Mesenchymal stem cell (in vitro differentiated cells and primary cell): ENCODE data around the gene TSR2.

Experiments used
- DNase-seq: peaks from one replicate; pipeline ENCODE4 v3.0.0-alpha.2; 2013
- H2AFZ ChIP-seq: one replicate; pipeline ENCODE4 v1.6.1; 2013; ENCODE audit warnings: low read depth, mild to moderate bottlenecking, control low read depth, inconsistent platforms, low read length, moderate library complexity
- H2AK5ac ChIP-seq: 2 replicates; pipeline ENCODE4 v1.6.1; 2013; ENCODE audit warnings: low read length, moderate library complexity, mild to moderate bottlenecking, inconsistent platforms; ENCODE audit not compliant: severe bottlenecking
- H2BK120ac ChIP-seq: one replicate; pipeline ENCODE4 v1.6.1; 2013; ENCODE audit warnings: low read depth, mild to moderate bottlenecking, inconsistent platforms, low read length, moderate library complexity
- H2BK12ac ChIP-seq, 2 experiments: one replicate each; pipeline ENCODE4 v1.6.1; 2013; ENCODE audit warnings: inconsistent platforms in 2 of 2, low read length in 2 of 2, mild to moderate bottlenecking in 2 of 2, moderate library complexity in 2 of 2, control low read depth in 1 of 2
- H2BK15ac ChIP-seq: one replicate; pipeline ENCODE4 v1.6.1; 2013; ENCODE audit warnings: mild to moderate bottlenecking, low read depth, inconsistent platforms; ENCODE audit not compliant: poor library complexity, severe bottlenecking
- H2BK5ac ChIP-seq: 2 replicates; pipeline ENCODE4 v1.6.1; 2013; ENCODE audit warnings: low read depth, mild to moderate bottlenecking, low read length, control low read depth, inconsistent platforms; ENCODE audit not compliant: poor library complexity, severe bottlenecking
- H3K14ac ChIP-seq, 2 experiments: one replicate each; pipeline ENCODE4 v1.6.1; 2013; ENCODE audit warnings: inconsistent platforms in 2 of 2, low read length in 2 of 2, control low read depth in 1 of 2, mild to moderate bottlenecking in 1 of 2, moderate library complexity in 1 of 2
- H3K18ac ChIP-seq, 2 experiments: one replicate each; pipeline ENCODE4 v1.6.1; 2013; ENCODE audit warnings: inconsistent platforms in 2 of 2, low read length in 2 of 2, control low read depth in 1 of 2, low read depth in 1 of 2, mild to moderate bottlenecking in 1 of 2
- H3K23ac ChIP-seq, 2 experiments: one replicate each; pipeline ENCODE4 v1.6.1; 2013; ENCODE audit warnings: inconsistent platforms in 2 of 2, low read length in 2 of 2, mild to moderate bottlenecking in 2 of 2, moderate library complexity in 2 of 2, control low read depth in 1 of 2
- H3K27ac ChIP-seq: 2 replicates; pipeline ENCODE4 v1.5.1; 2013; ENCODE audit warnings: mild to moderate bottlenecking, moderate library complexity, low read length, control low read depth, inconsistent platforms; ENCODE audit not compliant: poor library complexity, severe bottlenecking
- H3K27me3 ChIP-seq, 2 experiments: 2 replicates each; pipeline versions ENCODE4 v1.6.1 to v1.7.0; 2013; ENCODE audit warnings: low read length in 2 of 2, mild to moderate bottlenecking in 2 of 2, moderate library complexity in 2 of 2, control low read depth in 1 of 2, inconsistent platforms in 1 of 2; ENCODE audit not compliant: control insufficient read depth in 1 of 2, insufficient read depth in 1 of 2
- H3K36me3 ChIP-seq, 2 experiments: 2 replicates each; pipeline versions ENCODE4 v1.6.1 to v1.7.0; 2013; ENCODE audit warnings: low read length in 2 of 2, control low read depth in 1 of 2, inconsistent platforms in 1 of 2, low read depth in 1 of 2, mild to moderate bottlenecking in 1 of 2; ENCODE audit not compliant: insufficient read depth in 2 of 2, control insufficient read depth in 1 of 2
- H3K4ac ChIP-seq, 2 experiments: one replicate each; pipeline ENCODE4 v1.6.1; 2013; ENCODE audit warnings: inconsistent platforms in 2 of 2, low read length in 2 of 2, mild to moderate bottlenecking in 2 of 2, moderate library complexity in 2 of 2, control low read depth in 1 of 2, low read depth in 1 of 2
- H3K4me1 ChIP-seq: 2 replicates; pipeline ENCODE4 v1.6.1; 2013; ENCODE audit warnings: low read depth, low read length, control low read depth; ENCODE audit not compliant: control insufficient read depth, insufficient read depth
- H3K4me2 ChIP-seq: 2 replicates; pipeline ENCODE4 v1.6.1; 2013; ENCODE audit warnings: low read length, mild to moderate bottlenecking, inconsistent platforms; ENCODE audit not compliant: poor library complexity, severe bottlenecking
- H3K4me3 ChIP-seq, 2 experiments: 2 replicates each; pipeline versions ENCODE4 v1.5.1 to v1.7.0; 2013; ENCODE audit warnings: low read length in 2 of 2, mild to moderate bottlenecking in 2 of 2, control low read depth in 1 of 2, low read depth in 1 of 2; ENCODE audit not compliant: insufficient read depth in 1 of 2
- H3K79me1 ChIP-seq: replicated peaks from 2 replicates; pipeline ENCODE4 v1.6.1; 2013; ENCODE audit warnings: mild to moderate bottlenecking, control low read depth, low read length, inconsistent platforms; ENCODE audit not compliant: poor library complexity, severe bottlenecking
- H3K9ac ChIP-seq: 2 replicates; pipeline ENCODE4 v1.7.0; 2013; ENCODE audit warnings: mild to moderate bottlenecking, low read length, moderate library complexity
- H3K9me3 ChIP-seq: 2 replicates; pipeline ENCODE4 v1.7.0; 2013; ENCODE audit warnings: mild to moderate bottlenecking, low read length; ENCODE audit not compliant: control insufficient read depth
- H4K8ac ChIP-seq: one replicate; pipeline ENCODE4 v1.6.1; 2013; ENCODE audit warnings: inconsistent platforms, mild to moderate bottlenecking, low read length, moderate library complexity
- H4K91ac ChIP-seq: one replicate; pipeline ENCODE4 v1.6.1; 2013; ENCODE audit warnings: mild to moderate bottlenecking, low read length, inconsistent platforms
- WGBS: methylation state at CpG from one replicate; pipeline ENCODE4 v1.1.7; 2013; ENCODE audit warnings: mixed read lengths; 5-methylcytosine and 5-hydroxymethylcytosine counted together

TSR2 gene

GRCh38 chrX:54422168-54422567 lies 18.0 kb upstream of the TSR2 start:
- Histone ChIP-seq H3K18ac (no peak overlapping the region), H3K4me1 (no peaks in the 10 kb centered on the region), H3K27ac (no peak overlapping the region), H3K9ac (no peak overlapping the region), H3K9me3 (no peaks in the 10 kb centered on the region), H4K91ac (no peak overlapping the region), H2AK5ac (no peak overlapping the region), H3K36me3 (no peaks in the 10 kb centered on the region), H3K23ac (no peak overlapping the region), H3K4ac (no peak overlapping the region), H2BK12ac (no peak overlapping the region), H2BK5ac (no peak overlapping the region), H3K4me2 (no peak overlapping the region), H3K79me1 (no peaks in the 10 kb centered on the region), H3K27me3 (peaks cover 0 to 21% of the 10 kb centered on the region in 2 experiments), H2AFZ (no peak overlapping the region), H3K4me3 (no peak overlapping the region), H2BK120ac (no peak overlapping the region), H4K8ac (no peak overlapping the region), H2BK15ac (no peak overlapping the region), H3K14ac (no peak overlapping the region)
- 81% methylated on average over 2 of the region's 3 CpGs for WGBS
- no peak for DNase-seq

GRCh38 chrX:54423161-54423888 lies 16.9 kb upstream of the TSR2 start:
- H3K4me1 ChIP-seq, result no peaks in the 10 kb centered on the region
- H2BK12ac ChIP-seq, result no peak overlapping the region
- no peak overlapping the region for H2AFZ ChIP-seq
- H4K8ac ChIP-seq, result no peak overlapping the region
- whole genome bisulfite sequencing, result 30% methylated on average over 9 of the region's 14 CpGs
- DNase-seq, result no peak
- H4K91ac ChIP-seq, result no peak overlapping the region
- no peak overlapping the region for H3K9ac ChIP-seq
- H3K9me3 ChIP-seq, result no peaks in the 10 kb centered on the region
- no peak overlapping the region for H3K18ac ChIP-seq
- no peak overlapping the region for H3K23ac ChIP-seq
- no peak overlapping the region for H2BK120ac ChIP-seq
- H3K4me2 ChIP-seq, result no peak overlapping the region
- no peak overlapping the region for H2BK5ac ChIP-seq
- H2AK5ac ChIP-seq, result no peak overlapping the region
- no peak overlapping the region for H3K4me3 ChIP-seq
- no peaks in the 10 kb centered on the region for H3K36me3 ChIP-seq
- H3K27ac ChIP-seq, result no peak overlapping the region
- H3K79me1 ChIP-seq, result no peaks in the 10 kb centered on the region
- H3K27me3 ChIP-seq, result peaks cover 0 to 12% of the 10 kb centered on the region in 2 experiments
- H2BK15ac ChIP-seq, result no peak overlapping the region
- H3K14ac ChIP-seq, result no peak overlapping the region
- H3K4ac ChIP-seq, result no peak overlapping the region

- DNase-seq, result no peak
- Histone ChIP-seq H3K23ac (no peak overlapping the region), H3K14ac (no peak overlapping the region), H3K36me3 (no peaks in the 10 kb centered on the region), H4K91ac (no peak overlapping the region), H3K79me1 (no peaks in the 10 kb centered on the region), H3K9me3 (no peaks in the 10 kb centered on the region), H3K18ac (no peak overlapping the region), H2AFZ (no peak overlapping the region), H2BK5ac (no peak overlapping the region), H2BK120ac (no peak overlapping the region), H2BK15ac (no peak overlapping the region), H2BK12ac (no peak overlapping the region), H3K27ac (no peak overlapping the region), H3K4ac (no peak overlapping the region), H3K27me3 (peaks cover 0 to 4% of the 10 kb centered on the region in 2 experiments), H3K4me3 (no peak overlapping the region), H3K9ac (no peak overlapping the region), H2AK5ac (no peak overlapping the region), H3K4me2 (no peak overlapping the region), H4K8ac (no peak overlapping the region), H3K4me1 (no peaks in the 10 kb centered on the region)
- 67% methylated on average over 1 of the region's 2 CpGs for WGBS
Observed at GRCh38 chrX:54427837-54428424, 12.3 kb upstream of the TSR2 start.

- Histone ChIP-seq H3K27me3 (peaks cover 0 to 4% of the 10 kb centered on the region in 2 experiments), H3K36me3 (no peaks in the 10 kb centered on the region), H4K91ac (no peak overlapping the region), H2AFZ (no peak overlapping the region), H3K79me1 (no peaks in the 10 kb centered on the region), H2BK12ac (no peak overlapping the region), H2BK5ac (no peak overlapping the region), H3K4me3 (no peak overlapping the region), H4K8ac (no peak overlapping the region), H3K18ac (no peak overlapping the region), H2AK5ac (no peak overlapping the region), H3K23ac (no peak overlapping the region), H2BK120ac (no peak overlapping the region), H3K14ac (no peak overlapping the region), H3K9ac (no peak overlapping the region), H3K4ac (no peak overlapping the region), H3K4me1 (no peaks in the 10 kb centered on the region), H2BK15ac (no peak overlapping the region), H3K27ac (no peak overlapping the region), H3K4me2 (no peak overlapping the region), H3K9me3 (no peaks in the 10 kb centered on the region)
- DNase-seq, result no peak
Observed at GRCh38 chrX:54430519-54430918, 9.7 kb upstream of the TSR2 start.
